Mucosa of stomach (tissue), 1 donor: ENCODE results near the gene RIPOR2.
"Not testable (repeated sequence)": the region's sequence is repeated elsewhere in the genome, so short reads cannot be mapped to it uniquely, and the experiment has no call there.

ENCODE experiments used
- H3K27me3 ChIP-seq: one replicate; pipeline ENCODE4 v1.7.0; 2013; ENCODE audit warnings: mild to moderate bottlenecking, low read length; ENCODE audit not compliant: control insufficient read depth, insufficient read depth
- H3K36me3 ChIP-seq: one replicate; pipeline ENCODE4 v1.7.0; 2013; ENCODE audit warnings: low read length; ENCODE audit not compliant: control insufficient read depth, insufficient read depth
- H3K4me1 ChIP-seq: one replicate; pipeline ENCODE4 v1.7.0; 2013; ENCODE audit warnings: mild to moderate bottlenecking, low read length; ENCODE audit not compliant: control insufficient read depth, insufficient read depth
- H3K4me3 ChIP-seq: one replicate; pipeline ENCODE4 v1.7.0; 2013; ENCODE audit warnings: low read length
- H3K9ac ChIP-seq: one replicate; pipeline ENCODE4 v1.7.0; 2013; ENCODE audit warnings: mild to moderate bottlenecking, low read length, moderate library complexity
- H3K9me3 ChIP-seq: one replicate; pipeline ENCODE4 v1.7.0; 2013; ENCODE audit warnings: mild to moderate bottlenecking, low read length, moderate library complexity; ENCODE audit not compliant: control insufficient read depth
- donor health status: Pancreatic carcinoma.

The RIPOR2 gene

DNA sequence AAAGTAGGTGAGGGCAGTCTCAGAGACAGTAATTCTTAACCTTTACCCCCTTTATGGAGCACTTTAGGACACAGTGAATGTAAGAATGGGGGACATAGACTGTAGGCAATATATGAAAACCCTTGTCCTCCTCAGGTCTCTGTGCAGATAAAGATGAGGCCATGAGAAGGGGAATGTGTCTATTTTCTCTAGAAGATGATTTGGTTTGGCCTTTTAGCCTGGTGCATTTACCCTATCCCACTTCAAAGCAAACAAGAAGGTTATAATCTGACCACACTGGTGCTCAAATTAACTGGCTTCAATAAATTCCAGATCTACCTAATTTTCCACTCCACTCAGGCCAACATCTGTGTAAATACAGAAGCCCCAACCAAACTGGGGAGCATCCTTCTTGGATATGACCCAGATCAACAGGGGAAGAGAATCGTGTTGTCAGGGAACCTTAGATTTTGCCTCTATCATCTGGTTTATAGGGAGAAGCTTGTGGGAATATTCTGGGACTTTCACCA lies 42.4 kb downstream of the RIPOR2 start:
- Histone ChIP-seq H3K4me1 (peaks cover 4% of the 10 kb centered on the region), H3K9ac (no peak overlapping the region)

GRCh38 chr6:24891004-24891403 lies 44.8 kb downstream of the RIPOR2 start:
- no peaks in the 10 kb centered on the region for H3K36me3 ChIP-seq
- H3K9me3 ChIP-seq, result no peaks in the 10 kb centered on the region
- no peaks in the 10 kb centered on the region for H3K27me3 ChIP-seq
- no peak overlapping the region for H3K4me3 ChIP-seq
- no peak overlapping the region for H3K9ac ChIP-seq
- H3K4me1 ChIP-seq, result peaks cover 4% of the 10 kb centered on the region

More for the DNA sequence above, 42.4 kb downstream of the RIPOR2 start:
- Histone ChIP-seq H3K4me3 (no peak overlapping the region), H3K9me3 (no peaks in the 10 kb centered on the region), H3K27me3 (no peaks in the 10 kb centered on the region), H3K36me3 (no peaks in the 10 kb centered on the region)

- Histone ChIP-seq H3K27me3 (no peaks in the 10 kb centered on the region), H3K9me3 (no peaks in the 10 kb centered on the region), H3K9ac (no peak overlapping the region), H3K4me3 (no peak overlapping the region), H3K4me1 (peaks cover 4% of the 10 kb centered on the region), H3K36me3 (no peaks in the 10 kb centered on the region)
Observed at GRCh38 chr6:24890471-24890870, 45.3 kb downstream of the RIPOR2 start.

GRCh38 chr6:24888715-24889370 lies 46.9 kb downstream of the RIPOR2 start:
- Histone ChIP-seq H3K4me1 (peaks cover 4% of the 10 kb centered on the region), H3K9me3 (no peaks in the 10 kb centered on the region), H3K9ac (no peak overlapping the region), H3K27me3 (no peaks in the 10 kb centered on the region), H3K36me3 (no peaks in the 10 kb centered on the region), H3K4me3 (no peak overlapping the region)

DNA sequence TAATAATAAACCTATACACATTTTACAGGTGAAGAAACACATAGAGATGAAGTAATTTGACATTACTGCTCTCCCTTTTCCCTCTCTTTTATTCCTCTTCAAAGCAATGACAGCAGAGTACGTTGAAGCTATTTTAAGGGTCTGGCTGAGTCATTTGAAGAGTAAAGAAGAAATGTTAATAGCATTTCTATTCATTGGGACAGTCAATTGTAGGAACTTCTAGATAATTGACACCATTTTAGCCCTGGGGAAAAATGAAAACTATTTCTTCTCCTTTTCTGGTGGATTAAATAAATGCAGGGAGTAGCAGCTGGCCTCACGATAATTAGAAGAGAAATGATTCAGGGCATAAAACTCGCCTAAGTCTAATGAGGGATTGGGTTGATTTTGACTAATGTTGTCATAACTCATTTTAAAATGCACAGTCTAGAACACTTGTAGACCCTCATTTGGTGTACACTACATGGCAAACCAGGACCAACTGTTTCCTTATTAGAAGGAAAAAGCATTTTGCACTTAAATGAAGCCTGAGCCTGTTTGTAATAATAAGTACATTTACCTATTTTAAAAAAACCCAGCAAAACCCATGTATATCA lies 48.1 kb downstream of the RIPOR2 start:
- peaks cover 4% of the 10 kb centered on the region for H3K4me1 ChIP-seq
- H3K9ac ChIP-seq, result no peak overlapping the region
- no peaks in the 10 kb centered on the region for H3K9me3 ChIP-seq

DNA sequence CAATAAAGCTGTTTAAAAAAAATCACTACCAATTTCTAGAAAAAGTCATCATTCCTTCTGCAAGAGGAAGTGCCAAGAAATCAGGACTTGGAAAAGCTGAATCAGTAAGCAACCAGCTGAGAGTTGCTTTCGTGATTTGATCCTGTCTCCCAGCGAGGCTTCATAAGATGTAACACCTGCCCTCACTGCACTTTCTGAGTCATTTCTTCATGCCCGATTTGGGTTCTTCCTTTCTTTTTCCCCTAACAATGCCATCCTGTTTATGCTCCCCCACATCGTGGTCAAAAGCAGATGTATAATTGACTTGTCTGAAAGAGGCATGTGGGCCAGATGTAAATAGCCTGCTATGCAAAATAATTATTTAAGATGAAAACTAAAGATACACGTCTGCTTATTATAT lies 52.1 kb downstream of the RIPOR2 start:
- Histone ChIP-seq H3K4me3 (no peak overlapping the region), H3K9me3 (no peaks in the 10 kb centered on the region), H3K27me3 (no peaks in the 10 kb centered on the region), H3K36me3 (no peaks in the 10 kb centered on the region), H3K4me1 (no peaks in the 10 kb centered on the region), H3K9ac (no peak overlapping the region)

More for the DNA sequence above, 48.1 kb downstream of the RIPOR2 start:
- no peak overlapping the region for H3K4me3 ChIP-seq
- no peaks in the 10 kb centered on the region for H3K27me3 ChIP-seq
- no peaks in the 10 kb centered on the region for H3K36me3 ChIP-seq

GRCh38 chr6:24882835-24883555 lies 52.8 kb downstream of the RIPOR2 start:
- no peak overlapping the region for H3K4me3 ChIP-seq
- H3K27me3 ChIP-seq, result no peaks in the 10 kb centered on the region
- H3K4me1 ChIP-seq, result no peaks in the 10 kb centered on the region
- no peaks in the 10 kb centered on the region for H3K9me3 ChIP-seq
- H3K9ac ChIP-seq, result no peak overlapping the region
- no peaks in the 10 kb centered on the region for H3K36me3 ChIP-seq

DNA sequence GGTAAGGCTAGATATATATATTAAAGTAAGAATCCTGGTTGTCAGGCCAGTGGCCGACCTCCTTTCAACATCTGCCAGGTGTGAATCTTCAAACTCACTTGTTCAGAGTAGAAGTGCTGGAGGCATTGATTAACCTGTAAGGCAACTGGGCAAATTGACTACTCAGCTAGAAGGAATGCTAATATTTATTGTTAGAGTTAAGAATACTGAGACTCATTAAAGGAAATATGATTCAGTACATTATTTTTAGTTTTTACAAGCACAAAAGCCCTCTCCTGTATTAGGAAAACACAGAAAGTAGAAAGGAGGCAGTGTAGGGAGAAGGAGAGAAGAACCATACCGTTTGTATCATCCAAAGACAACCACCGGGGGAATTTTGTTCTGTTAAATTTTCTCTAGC lies 53.5 kb downstream of the RIPOR2 start:
- Histone ChIP-seq H3K4me1 (no peaks in the 10 kb centered on the region), H3K27me3 (no peaks in the 10 kb centered on the region), H3K9me3 (no peaks in the 10 kb centered on the region), H3K36me3 (no peaks in the 10 kb centered on the region), H3K9ac (no peak overlapping the region), H3K4me3 (no peak overlapping the region)

- Histone ChIP-seq H3K9me3 (no peaks in the 10 kb centered on the region), H3K36me3 (no peaks in the 10 kb centered on the region), H3K4me1 (no peaks in the 10 kb centered on the region), H3K4me3 (no peak overlapping the region), H3K27me3 (no peaks in the 10 kb centered on the region), H3K9ac (no peak overlapping the region)
Observed at GRCh38 chr6:24881376-24881775, 54.4 kb downstream of the RIPOR2 start.

GRCh38 chr6:24880451-24880850 lies 55.3 kb downstream of the RIPOR2 start:
- Histone ChIP-seq H3K9me3 (no peaks in the 10 kb centered on the region), H3K9ac (no peak overlapping the region), H3K27me3 (no peaks in the 10 kb centered on the region), H3K36me3 (no peaks in the 10 kb centered on the region), H3K4me3 (no peak overlapping the region), H3K4me1 (no peaks in the 10 kb centered on the region)

DNA sequence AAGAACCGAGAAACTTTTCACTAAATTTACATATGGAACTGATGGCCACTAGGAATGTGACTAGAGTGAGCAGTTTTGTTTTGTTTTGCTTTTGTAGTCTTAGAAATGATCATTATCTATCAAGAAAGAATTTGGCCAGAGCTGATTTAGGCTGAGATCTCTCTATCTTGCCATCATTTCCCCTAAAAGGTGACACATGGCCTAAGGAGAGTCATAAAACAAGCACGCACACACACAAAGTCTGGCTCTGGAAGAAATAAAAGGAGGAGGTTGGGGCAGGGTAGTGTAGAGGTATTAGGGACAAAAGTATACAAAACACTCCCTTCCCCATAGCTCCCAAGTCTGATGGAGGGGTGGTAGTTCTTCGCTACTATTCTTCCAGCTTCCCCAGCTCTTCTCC lies 56.4 kb downstream of the RIPOR2 start:
- no peaks in the 10 kb centered on the region for H3K36me3 ChIP-seq
- no peak overlapping the region for H3K4me3 ChIP-seq
- H3K9me3 ChIP-seq, result no peaks in the 10 kb centered on the region
- no peak overlapping the region for H3K9ac ChIP-seq
- no peaks in the 10 kb centered on the region for H3K4me1 ChIP-seq
- H3K27me3 ChIP-seq, result no peaks in the 10 kb centered on the region

DNA sequence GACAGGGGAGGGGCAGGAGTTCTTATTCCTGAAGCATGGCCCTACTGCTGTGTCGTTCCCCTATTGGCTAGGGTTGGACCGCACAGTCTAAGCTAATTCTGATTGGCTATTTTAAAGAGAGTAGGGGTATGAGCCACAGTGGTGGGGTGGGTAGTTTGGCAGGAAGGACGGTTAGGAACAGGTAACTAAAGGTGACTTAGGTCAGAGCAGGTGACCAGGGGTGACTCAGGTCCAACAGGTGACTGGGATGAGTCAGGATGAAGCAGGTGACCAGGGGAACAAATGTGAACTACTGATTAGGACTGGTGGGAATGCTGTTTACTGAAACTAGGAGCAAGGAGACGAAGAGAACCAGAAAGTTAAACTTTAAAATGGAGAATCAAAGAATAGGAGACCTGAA lies 58.0 kb downstream of the RIPOR2 start:
- not testable (repeated sequence) for H3K9me3 ChIP-seq, H3K36me3 ChIP-seq, H3K4me1 ChIP-seq, H3K4me3 ChIP-seq, H3K9ac ChIP-seq, H3K27me3 ChIP-seq
